ENCODE measurements around the gene DENND2C. TPM values are rescaled to one million over a fixed set of nuclear protein-coding genes. Genes with fewer than 3 reads are reported as not detected.

DENND2C gene
- total and polyA plus RNA-seq, 12 donors, result 0.91 to 4.2 (median 1.9) TPM

DNA sequence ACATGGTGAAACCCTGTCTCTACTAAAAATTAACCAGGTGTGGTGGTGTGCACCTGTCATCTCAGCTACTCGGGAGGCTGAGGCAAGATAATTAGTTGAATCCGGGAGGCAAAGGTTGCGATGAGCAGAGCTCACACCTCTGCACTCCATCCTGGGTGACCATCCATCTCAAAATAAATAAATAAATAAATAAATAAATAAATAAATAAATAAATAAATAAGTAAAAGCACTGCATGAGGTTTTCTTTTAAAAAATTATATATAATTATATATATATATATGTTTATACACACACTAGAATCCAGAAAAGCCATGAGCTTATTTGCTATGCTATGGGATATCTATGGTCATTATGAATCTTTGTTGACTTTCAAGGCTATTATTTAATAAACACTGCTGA is 23.1 kb upstream of the DENND2C start:
- H3K27me3 ChIP-seq, result peaks cover 6% of the 10 kb centered on the region
- no peak for TF ChIP-seq POLR2A (IDR thresholded peaks at IDR 0.05)
- TF ChIP-seq, protein P1, sequence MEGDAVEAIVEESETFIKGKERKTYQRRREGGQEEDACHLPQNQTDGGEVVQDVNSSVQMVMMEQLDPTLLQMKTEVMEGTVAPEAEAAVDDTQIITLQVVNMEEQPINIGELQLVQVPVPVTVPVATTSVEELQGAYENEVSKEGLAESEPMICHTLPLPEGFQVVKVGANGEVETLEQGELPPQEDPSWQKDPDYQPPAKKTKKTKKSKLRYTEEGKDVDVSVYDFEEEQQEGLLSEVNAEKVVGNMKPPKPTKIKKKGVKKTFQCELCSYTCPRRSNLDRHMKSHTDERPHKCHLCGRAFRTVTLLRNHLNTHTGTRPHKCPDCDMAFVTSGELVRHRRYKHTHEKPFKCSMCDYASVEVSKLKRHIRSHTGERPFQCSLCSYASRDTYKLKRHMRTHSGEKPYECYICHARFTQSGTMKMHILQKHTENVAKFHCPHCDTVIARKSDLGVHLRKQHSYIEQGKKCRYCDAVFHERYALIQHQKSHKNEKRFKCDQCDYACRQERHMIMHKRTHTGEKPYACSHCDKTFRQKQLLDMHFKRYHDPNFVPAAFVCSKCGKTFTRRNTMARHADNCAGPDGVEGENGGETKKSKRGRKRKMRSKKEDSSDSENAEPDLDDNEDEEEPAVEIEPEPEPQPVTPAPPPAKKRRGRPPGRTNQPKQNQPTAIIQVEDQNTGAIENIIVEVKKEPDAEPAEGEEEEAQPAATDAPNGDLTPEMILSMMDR (IDR thresholded peaks at IDR 0.05), result no peak
- WGBS, 4 donors, result 83 to 91% (median 84%) methylated on average over 3 of the region's 3 CpGs
- H3K4me3 ChIP-seq, result no peak overlapping the region
- no peak for DNase-seq
- H3K4me1 ChIP-seq (replicated peaks in 1 of 2), result no peaks in the 10 kb centered on the region
- H3K9me3 ChIP-seq (replicated peaks in 1 of 3), result no peaks in the 10 kb centered on the region
- no peaks in the 10 kb centered on the region for H3K36me3 ChIP-seq (replicated peaks in 1 of 2)
- H3K27ac ChIP-seq, result no peak overlapping the region
- intact Hi-C loops (cut with DNase I), result no loop called here

DNA sequence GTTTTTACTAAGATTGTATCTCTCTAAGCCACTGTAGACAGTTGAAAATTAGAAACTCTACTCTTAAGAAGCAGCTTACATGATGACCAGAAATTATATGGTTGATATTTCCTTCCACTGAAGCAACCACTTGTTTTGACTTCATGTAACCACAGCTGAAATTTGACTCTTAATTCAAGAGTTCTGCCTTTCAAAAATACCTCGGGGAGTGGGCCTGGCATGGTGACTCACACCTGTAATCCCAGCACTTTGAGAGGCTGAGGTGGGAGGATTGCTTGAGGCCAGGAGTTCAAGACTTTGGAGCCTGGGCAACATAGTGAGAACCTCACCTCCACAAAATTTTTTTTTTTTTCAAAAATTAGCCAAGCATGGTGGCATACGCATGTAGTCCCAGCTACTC is 21.2 kb upstream of the DENND2C start:
- intact Hi-C loops (cut with DNase I), result no loop called here
- 72 to 76% (median 74%) methylated on average over 2 of the region's 2 CpGs for WGBS, 4 donors

DNA sequence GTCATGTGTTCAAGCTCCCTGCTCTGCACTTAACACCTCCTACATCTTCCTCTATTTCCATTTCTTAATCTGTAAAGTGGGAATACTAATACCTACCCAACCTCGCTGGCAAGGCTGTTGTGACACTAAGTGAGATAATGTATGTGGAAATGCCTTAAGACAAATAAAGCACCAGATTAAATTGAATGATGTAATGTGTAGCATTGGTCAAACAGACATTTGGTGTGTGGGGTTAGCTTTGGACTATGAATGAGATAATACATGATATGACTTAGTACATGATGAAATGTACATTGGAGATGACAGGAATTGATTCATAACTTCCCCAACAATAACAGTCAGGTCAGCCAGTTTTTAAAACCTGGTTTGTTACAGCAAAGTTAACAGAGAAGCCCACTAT is 20.3 kb upstream of the DENND2C start:
- Histone ChIP-seq H3K27ac (no peak overlapping the region), H3K27me3 (peaks cover 6% of the 10 kb centered on the region), H3K36me3 (replicated peaks in 1 of 2) (no peaks in the 10 kb centered on the region), H3K9me3 (replicated peaks in 1 of 3) (no peaks in the 10 kb centered on the region), H3K4me3 (no peak overlapping the region), H3K4me1 (replicated peaks in 1 of 2) (no peaks in the 10 kb centered on the region)
- no peak for DNase-seq
- TF ChIP-seq, protein P1 (IDR thresholded peaks at IDR 0.05), result no peak
- no peak for TF ChIP-seq POLR2A (IDR thresholded peaks at IDR 0.05)
- 65 to 73% (median 71%) methylated on average over 1 of the region's 1 CpG for WGBS, 4 donors
- intact Hi-C loops (cut with DNase I), result no loop called here

More for the DNA sequence above, 21.2 kb upstream of the DENND2C start:
- H3K4me1 ChIP-seq (replicated peaks in 1 of 2), result no peaks in the 10 kb centered on the region
- peaks cover 6% of the 10 kb centered on the region for H3K27me3 ChIP-seq
- no peak overlapping the region for H3K27ac ChIP-seq
- no peak for TF ChIP-seq POLR2A (IDR thresholded peaks at IDR 0.05)
- TF ChIP-seq, protein P1 (IDR thresholded peaks at IDR 0.05), result no peak
- H3K9me3 ChIP-seq (replicated peaks in 1 of 3), result no peaks in the 10 kb centered on the region
- DNase-seq, result no peak
- no peaks in the 10 kb centered on the region for H3K36me3 ChIP-seq (replicated peaks in 1 of 2)
- no peak overlapping the region for H3K4me3 ChIP-seq

DNA sequence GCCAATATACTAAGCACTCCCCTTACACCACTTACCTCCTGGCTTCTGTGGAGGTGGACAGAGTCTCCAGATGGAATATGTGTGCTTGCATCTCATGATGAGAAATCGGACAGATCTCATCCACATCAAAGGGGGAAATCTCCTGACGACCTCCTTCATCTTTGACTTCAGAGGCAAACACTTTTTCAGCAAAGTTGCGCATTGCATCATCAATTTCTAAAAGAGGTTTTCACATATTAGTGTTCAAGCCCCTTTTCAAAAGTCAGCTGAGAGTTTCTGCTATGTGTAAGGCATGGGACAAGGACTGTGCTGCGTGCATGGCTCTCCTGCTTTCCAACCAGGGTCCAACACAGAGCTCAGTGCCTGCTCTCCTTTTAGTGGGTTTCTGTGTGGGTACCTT is 18.7 kb upstream of the DENND2C start:
- H3K4me1 ChIP-seq (replicated peaks in 1 of 2), result no peaks in the 10 kb centered on the region
- no peak for TF ChIP-seq POLR2A (IDR thresholded peaks at IDR 0.05)
- TF ChIP-seq, protein P1 (IDR thresholded peaks at IDR 0.05), result no peak
- no peaks in the 10 kb centered on the region for H3K9me3 ChIP-seq (replicated peaks in 1 of 3)
- H3K27ac ChIP-seq, result no peak overlapping the region
- H3K36me3 ChIP-seq (replicated peaks in 1 of 2), result no peaks in the 10 kb centered on the region
- DNase-seq, result no peak
- WGBS, 4 donors, result 74 to 84% (median 80%) methylated on average over 3 to 4 of the region's 4 CpGs
- intact Hi-C loops (cut with DNase I), result no loop called here
- no peak overlapping the region for H3K4me3 ChIP-seq
- peaks cover 5% of the 10 kb centered on the region for H3K27me3 ChIP-seq

Measured in adrenal gland (tissue), 12 donors.